GM12874 (cell line): ENCODE data around the gene ATOSA.

Experiments
- CTCF ChIP-seq: IDR thresholded peaks from 2 replicates; pipeline ENCODE4 v1.5.1; 2011; ENCODE audit warnings: low read depth, mild to moderate bottlenecking, control low read depth, low read length, moderate library complexity; ENCODE audit not compliant: insufficient read depth

ATOSA gene

GRCh38 chr15:52702390-52702789 is 23.2 kb upstream of the ATOSA start:
- no peak for TF ChIP-seq CTCF

GRCh38 chr15:52699457-52699856 is 20.3 kb upstream of the ATOSA start:
- no peak for TF ChIP-seq CTCF

DNA sequence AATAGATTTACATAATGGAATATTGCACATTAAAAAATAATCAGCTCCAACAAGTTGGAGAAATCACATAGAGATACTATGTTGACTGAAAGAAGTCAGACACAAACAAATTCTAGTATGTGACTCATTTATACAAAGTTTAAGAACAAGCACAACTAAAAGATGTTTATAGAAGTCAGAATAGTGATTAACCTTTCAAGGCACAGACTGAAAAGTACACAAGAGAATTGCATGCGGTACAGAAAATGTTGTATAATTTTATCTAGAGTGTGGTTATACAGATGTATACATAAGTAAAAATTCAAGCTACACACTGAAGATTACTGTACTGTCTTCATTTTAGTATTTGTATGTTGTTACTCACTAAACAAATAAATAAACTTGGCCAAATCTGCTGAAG is 19.3 kb upstream of the ATOSA start:
- no peak for TF ChIP-seq CTCF

GRCh38 chr15:52697051-52697450 is 17.9 kb upstream of the ATOSA start:
- TF ChIP-seq CTCF = no peak

GRCh38 chr15:52695154-52695553 is 16.0 kb upstream of the ATOSA start:
- TF ChIP-seq CTCF = no peak

GRCh38 chr15:52689562-52689961 is 10.4 kb upstream of the ATOSA start:
- TF ChIP-seq CTCF = no peak

GRCh38 chr15:52683580-52683979 is 4.4 kb upstream of the ATOSA start:
- no peak for TF ChIP-seq CTCF

DNA sequence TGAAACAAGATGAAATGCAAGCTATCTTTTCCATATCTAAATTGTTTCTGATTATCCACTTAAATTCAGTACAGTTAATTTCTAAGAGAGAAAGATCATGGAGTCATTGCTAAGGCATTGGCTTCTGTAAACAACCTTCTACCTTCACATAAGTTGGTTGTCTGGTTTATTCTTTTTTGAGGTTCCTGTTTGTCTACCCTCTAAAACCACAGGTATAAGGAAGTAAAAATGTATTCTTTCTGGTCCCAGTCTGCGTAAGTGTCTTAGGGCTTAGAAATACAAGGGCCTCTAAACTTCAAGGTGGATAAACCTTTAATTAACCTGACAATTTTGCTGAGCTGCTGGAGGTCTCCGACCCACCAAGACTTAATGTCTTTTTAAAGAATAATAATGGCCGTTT is 3.6 kb upstream of the ATOSA start:
- no peak for TF ChIP-seq CTCF
